Kidney tubule cell (primary cell): ENCODE results near the gene ADA.

ENCODE experiments used
- DNase-seq: peaks from one replicate; pipeline ENCODE4 v3.0.0-alpha.2; 2018; ENCODE audit warnings: low spot score

Gene ADA

DNA sequence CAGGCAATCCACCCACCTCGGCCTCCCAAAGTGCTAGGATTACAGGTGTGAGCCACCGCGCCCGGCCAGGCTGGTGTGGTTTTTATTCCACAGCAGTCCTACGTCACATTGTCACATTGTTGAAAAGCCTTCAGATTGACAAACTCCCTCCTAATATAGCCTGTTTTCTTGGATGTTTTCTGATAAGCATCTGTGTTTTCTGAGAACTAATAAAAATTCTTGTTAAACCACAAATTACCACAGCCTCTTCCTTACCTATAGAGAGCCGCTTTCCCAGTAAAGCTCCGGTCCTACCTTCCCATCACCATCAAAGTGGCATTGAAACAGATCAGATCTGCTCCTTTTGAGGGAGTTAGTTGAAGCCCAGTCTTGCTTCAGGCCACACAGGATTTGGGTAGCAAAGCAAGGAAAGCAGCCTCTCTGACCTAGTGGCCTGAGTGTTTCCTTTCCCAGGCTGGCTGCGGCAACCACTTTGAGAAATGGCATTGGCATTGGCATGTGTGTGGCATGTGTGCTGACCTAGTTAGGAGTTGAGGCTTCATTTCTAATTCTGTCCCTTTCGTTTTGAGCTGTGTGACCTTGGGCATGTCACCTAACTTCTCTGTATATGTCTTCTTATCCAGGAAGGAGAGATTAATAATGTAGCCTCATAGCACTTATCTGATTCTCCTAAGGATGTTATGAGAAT lies 70.8 kb downstream of the ADA start:
- no peak for DNase-seq

DNA sequence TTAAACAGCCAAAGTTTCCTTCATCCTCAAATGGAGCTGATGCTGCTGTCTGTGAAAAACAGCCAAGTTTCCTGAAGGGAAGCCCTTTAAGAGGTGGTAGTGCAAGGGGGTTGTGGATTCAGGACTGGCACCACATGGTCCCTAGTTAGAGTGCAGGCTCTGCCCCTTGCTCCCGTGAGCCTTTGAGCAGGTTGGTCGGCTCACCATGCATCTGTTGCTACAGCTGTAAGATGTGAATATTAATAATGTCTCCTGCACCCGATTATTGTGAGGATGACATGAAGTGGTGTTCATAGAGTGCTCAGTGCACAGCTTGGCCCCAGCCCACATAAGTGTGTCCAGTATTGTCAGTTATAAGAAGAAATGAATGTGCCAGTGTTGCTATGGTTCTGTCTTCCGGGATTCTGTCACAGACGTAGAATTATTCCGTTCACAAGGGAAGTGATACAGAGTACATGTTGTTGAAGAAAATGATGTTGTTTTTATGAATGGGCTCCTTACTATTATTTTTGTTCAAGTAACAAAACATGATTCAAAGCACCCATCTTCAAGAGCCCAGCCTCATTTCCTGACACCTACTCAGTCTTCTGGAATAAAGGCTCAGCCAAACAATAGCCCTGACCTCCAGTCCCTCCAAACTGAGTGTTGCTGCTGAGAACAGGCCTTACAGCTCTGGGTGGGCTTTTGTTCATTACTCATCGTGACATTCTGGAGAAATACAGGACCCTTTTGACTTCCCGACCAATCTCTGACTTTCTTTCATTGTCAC lies 72.0 kb downstream of the ADA start:
- DNase-seq: no peak

- DNase-seq: no peak
These were observed 75.2 kb downstream of the ADA start for GRCh38 chr20:44576297-44576696.

DNA sequence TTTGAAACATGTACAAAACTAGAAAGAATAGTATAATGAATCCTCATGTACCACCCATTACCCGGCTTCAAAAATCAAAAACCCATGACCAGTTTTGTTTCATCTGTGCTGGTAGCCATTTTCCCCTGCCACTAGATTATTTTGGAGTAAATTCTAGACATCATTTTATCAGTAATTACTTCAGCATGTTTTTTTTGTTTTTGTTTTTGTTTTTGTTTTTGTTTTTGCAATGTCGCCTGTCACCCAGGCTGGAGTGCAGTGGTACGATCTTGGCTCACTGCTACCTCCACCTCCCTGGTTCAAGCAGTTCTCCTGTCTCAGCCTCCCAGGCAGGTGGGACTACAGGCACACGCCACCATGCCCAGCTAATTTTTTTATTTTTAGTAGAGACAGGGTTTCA lies 77.1 kb downstream of the ADA start:
- DNase-seq: no peak

DNA sequence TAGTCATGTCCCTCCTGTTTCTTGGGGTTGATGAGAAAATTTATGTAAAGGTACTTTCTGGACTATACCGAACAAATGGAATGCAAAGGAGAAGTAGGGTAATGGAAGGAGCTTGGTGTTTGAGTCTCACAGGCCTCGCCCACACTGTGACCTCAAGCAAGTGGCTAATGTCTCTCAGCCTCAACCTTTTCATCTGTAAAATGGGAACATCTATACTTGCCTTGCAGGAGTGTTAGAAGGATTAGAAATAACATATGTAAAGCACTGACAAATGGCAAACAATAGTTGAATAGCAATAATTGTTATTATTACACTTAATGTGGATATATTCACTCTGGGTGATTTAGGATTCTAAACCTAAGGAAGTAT lies 78.0 kb downstream of the ADA start:
- no peak for DNase-seq

GRCh38 chr20:44572551-44573500 lies 78.7 kb downstream of the ADA start:
- peak; percentile 86 for DNase-seq

GRCh38 chr20:44571362-44571988 lies 80.0 kb downstream of the ADA start:
- no peak for DNase-seq

DNA sequence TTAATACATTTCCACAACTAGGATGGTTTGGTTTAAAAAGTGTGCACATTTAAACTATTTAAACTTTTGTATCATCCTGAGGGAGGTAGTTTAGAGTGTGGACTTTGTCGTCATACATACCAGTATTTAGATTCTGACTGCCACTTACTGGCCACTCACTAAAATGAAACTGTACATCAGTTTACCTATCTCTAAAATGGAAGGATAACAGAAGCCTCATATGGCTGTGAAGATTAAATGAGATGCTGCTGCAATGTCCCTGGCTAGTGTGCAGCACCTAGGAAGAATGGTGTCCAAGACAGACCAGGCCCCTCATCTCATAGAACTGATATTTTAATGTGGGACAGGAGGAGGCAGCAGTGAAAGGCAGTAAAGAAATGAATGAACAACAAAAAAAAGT lies 81.1 kb downstream of the ADA start:
- DNase-seq: no peak
